ENCODE results near the gene SPPL2A.

The SPPL2A gene

DNA sequence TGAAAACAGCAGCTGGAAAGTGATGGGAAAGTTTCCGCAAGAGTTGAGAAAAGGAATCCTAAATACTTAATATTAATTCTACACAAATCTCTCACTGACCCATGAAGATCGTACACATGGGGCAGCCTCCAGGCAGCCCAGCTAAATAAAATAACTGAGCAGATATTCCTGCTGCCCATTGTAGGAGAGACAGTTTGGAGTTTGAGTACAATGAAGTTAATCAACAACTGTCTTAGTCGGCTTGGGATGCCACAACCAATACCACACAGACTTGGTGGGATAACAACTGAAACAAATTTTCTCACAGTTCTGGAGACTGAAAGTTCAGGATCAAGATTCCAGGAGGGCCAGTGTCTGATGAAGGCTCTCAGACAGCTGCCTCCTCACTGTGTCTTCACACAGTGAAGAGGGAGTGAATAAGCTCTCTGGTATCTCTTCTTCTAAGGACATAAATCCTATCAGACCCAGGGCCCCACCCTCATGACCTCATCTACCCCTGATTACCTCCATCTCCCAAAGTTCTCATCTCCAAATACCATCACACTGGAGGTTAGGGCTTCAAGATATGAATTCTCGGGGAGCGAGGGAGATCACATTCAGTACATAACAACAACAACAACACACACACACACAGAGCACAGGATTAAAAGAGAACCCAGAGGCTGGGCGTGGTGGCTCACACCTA, 88.6 kb downstream of the SPPL2A start:
- H3K36me3 ChIP-seq (ENCODE audit: control insufficient read depth, insufficient read depth, low read length), result no peaks in the 10 kb centered on the region
- H3K4me3 ChIP-seq (ENCODE audit: low read length), result no peak overlapping the region
- no peaks in the 10 kb centered on the region for H3K4me1 ChIP-seq (ENCODE audit: control insufficient read depth, insufficient read depth, low read length)
- no peak overlapping the region for H3K9ac ChIP-seq (ENCODE audit: low read length)
- no peaks in the 10 kb centered on the region for H3K27me3 ChIP-seq (ENCODE audit: control insufficient read depth, insufficient read depth, low read length)
- no peaks in the 10 kb centered on the region for H3K9me3 ChIP-seq (ENCODE audit: control insufficient read depth, low read length)

DNA sequence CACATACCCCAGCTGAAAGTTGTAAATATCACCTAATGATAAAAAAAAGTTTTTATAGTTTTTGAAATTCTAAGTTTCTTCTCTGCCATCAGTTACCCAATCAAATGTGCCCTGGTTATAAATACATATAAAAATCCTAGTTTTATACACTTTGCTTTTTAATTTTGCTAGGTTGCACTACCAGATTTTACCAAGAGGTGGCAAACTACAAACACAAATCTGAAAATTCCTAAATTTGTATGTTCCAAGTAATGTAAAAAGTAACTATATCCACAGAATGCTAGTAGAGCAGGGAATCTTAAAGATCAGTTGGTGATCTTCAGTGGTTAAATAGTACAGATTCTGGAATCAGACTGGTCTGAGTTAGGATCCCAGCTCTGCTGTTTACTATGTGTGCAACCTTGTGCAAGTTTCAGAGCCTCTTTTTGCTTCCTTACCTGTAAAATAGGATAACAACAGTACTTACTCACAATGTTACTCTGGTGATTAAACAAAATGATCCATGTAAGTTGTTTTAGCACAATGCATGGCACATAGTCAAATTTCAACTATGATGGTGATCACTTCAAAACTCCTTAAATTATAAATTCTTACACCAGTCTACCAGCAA, 89.9 kb downstream of the SPPL2A start:
- Histone ChIP-seq H3K4me1 (ENCODE audit: control insufficient read depth, insufficient read depth, low read length) (no peaks in the 10 kb centered on the region), H3K27me3 (ENCODE audit: control insufficient read depth, insufficient read depth, low read length) (no peaks in the 10 kb centered on the region), H3K4me3 (ENCODE audit: low read length) (no peak overlapping the region), H3K9ac (ENCODE audit: low read length) (no peak overlapping the region), H3K9me3 (ENCODE audit: control insufficient read depth, low read length) (no peaks in the 10 kb centered on the region), H3K36me3 (ENCODE audit: control insufficient read depth, insufficient read depth, low read length) (no peaks in the 10 kb centered on the region)

DNA sequence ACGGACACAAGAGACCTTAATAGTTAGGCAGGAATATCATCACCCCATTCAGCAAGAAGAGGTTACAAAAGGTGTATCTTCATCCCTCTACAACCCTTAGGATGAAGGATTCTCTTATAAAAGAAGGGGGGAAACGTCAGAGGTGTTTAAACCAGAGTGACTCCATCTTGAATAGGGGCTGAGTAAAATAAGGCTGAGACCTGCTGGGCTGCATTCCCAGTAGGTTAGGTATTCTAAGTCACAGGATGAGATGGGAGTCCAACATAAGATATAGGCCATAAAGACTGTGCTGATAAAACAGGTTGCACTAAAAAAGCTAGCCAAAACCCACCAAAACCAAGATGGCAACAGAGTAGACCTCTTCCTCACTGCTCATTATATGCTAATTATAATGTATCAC, 95.4 kb downstream of the SPPL2A start:
- Histone ChIP-seq H3K9me3 (ENCODE audit: control insufficient read depth, low read length) (no peaks in the 10 kb centered on the region), H3K27me3 (ENCODE audit: control insufficient read depth, insufficient read depth, low read length) (no peaks in the 10 kb centered on the region)

DNA sequence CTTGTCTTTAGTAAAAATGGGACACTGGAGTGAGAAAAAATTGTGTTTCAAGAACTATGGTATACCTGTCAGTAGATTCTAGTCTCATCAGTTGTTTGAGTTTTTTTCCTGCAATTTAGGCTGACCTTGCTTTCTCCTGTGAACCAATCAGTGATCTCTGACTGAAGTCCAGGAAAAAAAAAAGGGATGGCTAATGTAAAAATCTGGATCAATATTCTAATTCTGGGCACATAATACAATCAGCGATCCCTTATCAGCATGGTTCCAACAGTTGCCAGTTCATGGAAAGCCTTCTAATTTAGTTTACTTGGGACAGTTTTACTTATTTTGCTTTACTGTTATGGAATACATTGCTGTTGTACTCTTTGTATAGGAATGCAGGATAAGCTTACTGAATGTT, 95.9 kb downstream of the SPPL2A start:
- H3K27me3 ChIP-seq (ENCODE audit: control insufficient read depth, insufficient read depth, low read length), result no peaks in the 10 kb centered on the region
- H3K36me3 ChIP-seq (ENCODE audit: control insufficient read depth, insufficient read depth, low read length), result no peaks in the 10 kb centered on the region
- H3K4me1 ChIP-seq (ENCODE audit: control insufficient read depth, insufficient read depth, low read length), result peaks cover 4% of the 10 kb centered on the region
- no peak overlapping the region for H3K9ac ChIP-seq (ENCODE audit: low read length)
- H3K4me3 ChIP-seq (ENCODE audit: low read length), result no peak overlapping the region
- no peaks in the 10 kb centered on the region for H3K9me3 ChIP-seq (ENCODE audit: control insufficient read depth, low read length)

More for the DNA sequence above, 95.4 kb downstream of the SPPL2A start:
- Histone ChIP-seq H3K9ac (ENCODE audit: low read length) (no peak overlapping the region), H3K36me3 (ENCODE audit: control insufficient read depth, insufficient read depth, low read length) (no peaks in the 10 kb centered on the region), H3K4me3 (ENCODE audit: low read length) (no peak overlapping the region), H3K4me1 (ENCODE audit: control insufficient read depth, insufficient read depth, low read length) (peaks cover 4% of the 10 kb centered on the region)

DNA sequence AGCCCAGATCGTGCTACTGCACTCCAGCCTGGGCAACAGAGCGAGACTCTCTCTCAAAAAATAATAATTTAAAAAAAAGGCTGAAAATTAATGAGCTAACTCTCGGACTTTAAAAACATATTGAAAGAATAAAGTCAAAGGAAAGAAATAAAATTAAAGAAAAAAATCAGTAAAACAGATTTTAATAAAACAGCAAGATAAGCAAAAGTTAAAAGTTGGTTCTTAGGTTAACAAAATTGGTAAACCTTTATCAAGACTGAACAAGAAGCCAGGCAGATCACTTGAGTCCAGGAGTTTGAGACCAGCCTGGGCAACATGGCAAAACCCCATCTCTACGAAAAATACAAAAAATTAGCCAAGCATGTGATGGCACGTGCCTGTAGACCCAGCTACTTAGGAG, 99.6 kb downstream of the SPPL2A start:
- Histone ChIP-seq H3K4me1 (ENCODE audit: control insufficient read depth, insufficient read depth, low read length) (peaks cover 4% of the 10 kb centered on the region), H3K9me3 (ENCODE audit: control insufficient read depth, low read length) (no peaks in the 10 kb centered on the region)

DNA sequence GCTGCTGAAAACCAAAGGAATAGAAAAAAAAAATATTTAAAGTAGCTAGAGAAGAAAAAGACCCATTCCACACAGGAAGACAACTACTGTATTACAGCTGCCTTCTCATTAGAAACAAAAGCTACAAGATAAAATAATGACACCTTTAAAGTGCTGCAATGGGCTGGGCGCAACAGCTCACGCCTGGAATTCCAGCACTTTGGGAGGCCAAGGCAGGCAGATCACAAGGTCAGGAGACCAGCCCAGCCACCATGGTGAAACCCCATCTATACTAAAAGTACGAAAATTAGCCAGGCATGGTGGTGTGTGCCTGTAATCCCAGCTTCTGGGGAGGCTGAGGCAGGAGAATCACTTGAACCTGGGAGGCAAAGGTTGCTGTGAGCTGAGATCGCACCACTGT, 110.0 kb downstream of the SPPL2A start:
- H3K9ac ChIP-seq (ENCODE audit: low read length), result no peak overlapping the region
- peaks cover 4% of the 10 kb centered on the region for H3K36me3 ChIP-seq (ENCODE audit: control insufficient read depth, insufficient read depth, low read length)
- H3K27me3 ChIP-seq (ENCODE audit: control insufficient read depth, insufficient read depth, low read length), result no peaks in the 10 kb centered on the region
- no peaks in the 10 kb centered on the region for H3K9me3 ChIP-seq (ENCODE audit: control insufficient read depth, low read length)
- H3K4me1 ChIP-seq (ENCODE audit: control insufficient read depth, insufficient read depth, low read length), result peaks cover 13% of the 10 kb centered on the region
- H3K4me3 ChIP-seq (ENCODE audit: low read length), result no peak overlapping the region

More for the DNA sequence above, 99.6 kb downstream of the SPPL2A start:
- no peaks in the 10 kb centered on the region for H3K27me3 ChIP-seq (ENCODE audit: control insufficient read depth, insufficient read depth, low read length)
- no peaks in the 10 kb centered on the region for H3K36me3 ChIP-seq (ENCODE audit: control insufficient read depth, insufficient read depth, low read length)
- no peak overlapping the region for H3K4me3 ChIP-seq (ENCODE audit: low read length)
- no peak overlapping the region for H3K9ac ChIP-seq (ENCODE audit: low read length)

DNA sequence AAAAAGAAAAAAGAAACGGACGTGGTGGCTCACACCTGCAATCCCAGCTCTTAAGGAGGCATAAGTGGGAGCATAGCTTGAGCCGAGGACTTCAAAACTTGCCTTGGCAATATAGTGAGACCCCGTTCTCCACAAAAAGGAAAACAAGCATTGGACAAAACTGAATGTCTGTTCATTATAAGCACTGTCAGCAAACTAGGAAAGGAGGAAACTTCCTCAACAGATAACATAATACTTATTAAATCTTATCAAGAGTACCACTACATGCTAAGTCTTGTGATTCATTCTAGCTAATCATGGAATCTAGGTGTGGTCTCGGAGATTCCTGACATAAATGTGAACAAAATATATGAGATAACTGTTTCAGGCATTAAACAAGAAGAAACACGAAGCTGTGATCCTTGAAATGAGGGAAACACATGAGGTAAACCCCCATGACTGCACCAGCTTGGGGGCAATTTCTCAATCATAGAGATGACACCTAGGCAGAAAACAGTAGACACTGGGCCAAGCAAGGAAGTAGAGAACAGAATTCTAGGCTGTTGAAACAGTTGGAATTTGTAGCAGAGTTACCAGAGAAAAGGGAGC, 112.3 kb downstream of the SPPL2A start:
- peaks cover 9% of the 10 kb centered on the region for H3K36me3 ChIP-seq (ENCODE audit: control insufficient read depth, insufficient read depth, low read length)
- no peak overlapping the region for H3K9ac ChIP-seq (ENCODE audit: low read length)
- H3K4me1 ChIP-seq (ENCODE audit: control insufficient read depth, insufficient read depth, low read length), result peaks cover 13% of the 10 kb centered on the region
- no peaks in the 10 kb centered on the region for H3K27me3 ChIP-seq (ENCODE audit: control insufficient read depth, insufficient read depth, low read length)
- H3K4me3 ChIP-seq (ENCODE audit: low read length), result no peak overlapping the region
- no peaks in the 10 kb centered on the region for H3K9me3 ChIP-seq (ENCODE audit: control insufficient read depth, low read length)

DNA sequence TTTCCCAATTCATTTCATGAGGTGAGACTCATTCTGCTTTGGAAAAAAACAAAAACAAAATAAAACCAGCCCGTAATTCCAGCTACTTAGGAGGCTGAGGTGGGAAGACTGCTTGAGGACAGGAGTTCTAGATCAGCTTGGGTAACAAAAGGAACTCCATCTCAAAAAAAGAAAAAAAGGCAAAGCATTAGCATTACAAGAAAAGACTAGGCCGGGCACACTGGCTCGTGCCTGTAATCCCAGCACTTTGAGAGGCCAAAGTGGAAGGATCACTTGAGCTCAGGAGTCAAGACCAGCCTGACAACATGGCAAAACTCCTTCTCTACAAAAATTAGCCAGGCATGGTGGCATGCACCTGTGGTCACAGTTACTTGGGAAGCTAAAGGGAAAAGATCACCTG, 112.8 kb downstream of the SPPL2A start:
- Histone ChIP-seq H3K9me3 (ENCODE audit: control insufficient read depth, low read length) (no peaks in the 10 kb centered on the region), H3K36me3 (ENCODE audit: control insufficient read depth, insufficient read depth, low read length) (peaks cover 9% of the 10 kb centered on the region), H3K27me3 (ENCODE audit: control insufficient read depth, insufficient read depth, low read length) (no peaks in the 10 kb centered on the region), H3K4me3 (ENCODE audit: low read length) (no peak overlapping the region), H3K4me1 (ENCODE audit: control insufficient read depth, insufficient read depth, low read length) (peaks cover 13% of the 10 kb centered on the region), H3K9ac (ENCODE audit: low read length) (no peak overlapping the region)
